Endothelial cell of umbilical vein (primary cell): ENCODE measurements around the gene NPHS1. TPM values are rescaled to one million over a fixed set of nuclear protein-coding genes. Genes with fewer than 3 reads are reported as not detected.

Source experiments
- BruUV-seq: library from RNA; stranded (reverse); fragments of 400-500 nt; replicated peaks from 2 replicates; lab custom pipeline; 2021; lab: Mats Ljungman, UMichigan
- CTCF ChIA-PET: fragments of 300-600, 350-600 bp; sonication (Branson Sonifier 250); formaldehyde crosslinking; loops from one replicate; lab custom pipeline; 2021; ENCODE audit warnings: antibody characterized with exemption, inconsistent platforms; lab: Charles Lee
- POLR2A ChIA-PET: fragments of 300-600, 350-600 bp; sonication (Branson Sonifier 250); formaldehyde crosslinking; loops from one replicate; lab custom pipeline; 2021; ENCODE audit warnings: antibody characterized with exemption, inconsistent platforms; lab: Charles Lee
- DNase-seq: peaks from one replicate; pipeline ENCODE4 v3.0.0-alpha.2; 2011; ENCODE audit warnings: low read depth, low spot score
- FAIRE-seq: peaks from 2 replicates; lab custom pipeline; 2011; peaks lifted over from hg19 to GRCh38; lab: Jason Lieb, UNC
- H2AFZ ChIP-seq: 2 replicates; pipeline ENCODE4 v1.6.0; 2012; ENCODE audit warnings: low read depth, low read length, control low read depth, inconsistent platforms
- H3K27ac ChIP-seq: 2 replicates; pipeline ENCODE4 v1.5.1; 2011; ENCODE audit warnings: low read depth, mild to moderate bottlenecking, control low read depth, low read length, moderate library complexity; ENCODE audit not compliant: insufficient read depth
- H3K27me3 ChIP-seq, 2 experiments: 2 replicates each; pipeline versions ENCODE4 v1.6.0 to v1.6.1; 2011; ENCODE audit warnings: low read length in 2 of 2, mixed read lengths in 1 of 2; ENCODE audit not compliant: control insufficient read depth in 2 of 2, insufficient read depth in 2 of 2
- H3K36me3 ChIP-seq, 2 experiments: 2 replicates in 1 of 2; 3 replicates in 1 of 2; pipeline ENCODE4 v1.5.1; 2011; ENCODE audit warnings: low read length in 2 of 2, mild to moderate bottlenecking in 1 of 2, moderate library complexity in 1 of 2; ENCODE audit not compliant: control insufficient read depth in 2 of 2, insufficient read depth in 2 of 2; ENCODE audit errors: extremely low read depth in 1 of 2
- H3K4me1 ChIP-seq: 3 replicates; pipeline ENCODE4 v1.5.1; 2011; ENCODE audit warnings: mild to moderate bottlenecking, low read length; ENCODE audit not compliant: control insufficient read depth, insufficient read depth; ENCODE audit errors: extremely low read depth
- H3K4me2 ChIP-seq: 2 replicates; pipeline ENCODE4 v1.6.1; 2011; ENCODE audit warnings: low read length, control low read depth, mixed read lengths; ENCODE audit not compliant: insufficient read depth
- H3K4me3 ChIP-seq, 3 experiments: fragments of 200-600 bp in 1 of 3; sonication (generic), shearing (Covaris generic) in 1 of 3; replicated peaks in 1 of 3; 2 replicates each; pipeline ENCODE4 v1.5.1; 2011 to 2016; ENCODE audit warnings: control low read depth in 3 of 3, low read length in 3 of 3, mild to moderate bottlenecking in 2 of 3, inconsistent platforms in 1 of 3, low read depth in 1 of 3, moderate library complexity in 1 of 3; ENCODE audit not compliant: insufficient read depth in 1 of 3
- H3K79me2 ChIP-seq: 2 replicates; pipeline ENCODE4 v1.6.0; 2012; ENCODE audit warnings: low read length, inconsistent platforms; ENCODE audit not compliant: control insufficient read depth, insufficient read depth
- H3K9ac ChIP-seq: replicated peaks from 2 replicates; pipeline ENCODE3; 2011; ENCODE audit warnings: low read length, control low read depth; ENCODE audit not compliant: insufficient read depth; ENCODE audit errors: extremely low read depth
- H3K9me1 ChIP-seq: replicated peaks from 3 replicates; pipeline ENCODE4 v1.6.0; 2011; ENCODE audit warnings: mild to moderate bottlenecking, low read length; ENCODE audit not compliant: control insufficient read depth, insufficient read depth; ENCODE audit errors: extremely low read depth
- H3K9me3 ChIP-seq: replicated peaks from 2 replicates; pipeline ENCODE4 v1.5.1; 2012; ENCODE audit warnings: low read length, inconsistent platforms; ENCODE audit not compliant: control insufficient read depth, insufficient read depth
- H4K20me1 ChIP-seq: replicated peaks from 2 replicates; pipeline ENCODE3; 2011; ENCODE audit warnings: mild to moderate bottlenecking, low read length; ENCODE audit not compliant: control insufficient read depth, insufficient read depth; ENCODE audit errors: extremely low read depth
- EZH2 ChIP-seq: IDR thresholded peaks from 2 replicates; pipeline ENCODE4 v1.6.1; 2012; ENCODE audit warnings: borderline replicate concordance, low read depth, mild to moderate bottlenecking, moderate library complexity, low read length, inconsistent platforms; ENCODE audit not compliant: severe bottlenecking
- FOS ChIP-seq: IDR thresholded peaks from 2 replicates; pipeline ENCODE4 v1.6.1; 2011; ENCODE audit warnings: mild to moderate bottlenecking, low read length, moderate library complexity, borderline replicate concordance; ENCODE audit not compliant: insufficient read depth
- GATA2 ChIP-seq: IDR thresholded peaks from 2 replicates; pipeline ENCODE4 v1.7.0; 2011; ENCODE audit warnings: low read depth, mild to moderate bottlenecking, moderate library complexity, mixed read lengths, low read length; ENCODE audit not compliant: insufficient read length, insufficient read depth
- JUN ChIP-seq: IDR thresholded peaks from 2 replicates; pipeline ENCODE4 v1.6.1; 2011; ENCODE audit warnings: borderline replicate concordance, low read depth; ENCODE audit not compliant: insufficient read length, insufficient read depth
- MYC ChIP-seq: IDR thresholded peaks from one replicate; pipeline ENCODE4 v1.6.1; 2011; ENCODE audit warnings: mild to moderate bottlenecking, low read depth, low read length
- POLR2A ChIP-seq: IDR thresholded peaks from 2 replicates; pipeline ENCODE4 v1.6.1; 2012; ENCODE audit warnings: low read depth, mild to moderate bottlenecking, control low read depth, low read length
- POLR2AphosphoS5 ChIP-seq: IDR thresholded peaks from 2 replicates; pipeline ENCODE4 v1.6.1; 2012; ENCODE audit warnings: low read depth, mild to moderate bottlenecking, control low read depth, low read length, moderate library complexity; ENCODE audit not compliant: insufficient read depth
- dilution Hi-C: fragments of 300-500 bp; cut with MboI; formaldehyde crosslinking; loops from one replicate; pipeline ENCODE4 v1.15.0; 2019; ENCODE audit warnings: low sequenced_read_pairs; ENCODE audit not compliant: extremely low pct_ligation_motif_present
- intact Hi-C: fragments of 100-400 bp; cut with micrococcal nuclease; formaldehyde crosslinking; loops from one replicate; pipeline ENCODE4 v1.10.0; 2022
- polyA plus RNA-seq, 4 experiments: library from polyadenylated mRNA; depleted of rRNA in 3 of 4; stranded (reverse) in 3 of 4; unstranded in 1 of 4; fragments of >200 nt; gene quantifications; 2 replicates each; pipeline versions ENCODE4 v1.2.1 to v1.2.3, GENCODE V29; 2011 to 2012; ENCODE audit warnings: missing spikeins in 1 of 4
- total RNA-seq: library from RNA; stranded (reverse); gene quantifications from 2 replicates; pipeline ENCODE4 v1.2.3, GENCODE V29; 2021
- TF ChIP-seq, protein P1 (sequence below), 2 donors: IDR thresholded peaks; 1 replicate in 1 of 2; 2 replicates in 1 of 2; pipeline ENCODE4 v1.5.1; 2011; ENCODE audit warnings: low read length in 2 of 2, mild to moderate bottlenecking in 2 of 2, moderate library complexity in 2 of 2, control low read depth in 1 of 2, inconsistent platforms in 1 of 2, low read depth in 1 of 2; ENCODE audit not compliant: insufficient read depth in 1 of 2; ENCODE audit errors: extremely low read depth in 1 of 2
- TF ChIP-seq, protein P2 (sequence below): IDR thresholded peaks from 2 replicates; pipeline ENCODE4 v1.6.1; 2011; ENCODE audit not compliant: insufficient read depth, insufficient read length

NPHS1 gene
- total and polyA plus RNA-seq, 2 donors (not counting 3 experiments of a cell fraction or from before 2014, with no cell fraction given), result not detected

DNA sequence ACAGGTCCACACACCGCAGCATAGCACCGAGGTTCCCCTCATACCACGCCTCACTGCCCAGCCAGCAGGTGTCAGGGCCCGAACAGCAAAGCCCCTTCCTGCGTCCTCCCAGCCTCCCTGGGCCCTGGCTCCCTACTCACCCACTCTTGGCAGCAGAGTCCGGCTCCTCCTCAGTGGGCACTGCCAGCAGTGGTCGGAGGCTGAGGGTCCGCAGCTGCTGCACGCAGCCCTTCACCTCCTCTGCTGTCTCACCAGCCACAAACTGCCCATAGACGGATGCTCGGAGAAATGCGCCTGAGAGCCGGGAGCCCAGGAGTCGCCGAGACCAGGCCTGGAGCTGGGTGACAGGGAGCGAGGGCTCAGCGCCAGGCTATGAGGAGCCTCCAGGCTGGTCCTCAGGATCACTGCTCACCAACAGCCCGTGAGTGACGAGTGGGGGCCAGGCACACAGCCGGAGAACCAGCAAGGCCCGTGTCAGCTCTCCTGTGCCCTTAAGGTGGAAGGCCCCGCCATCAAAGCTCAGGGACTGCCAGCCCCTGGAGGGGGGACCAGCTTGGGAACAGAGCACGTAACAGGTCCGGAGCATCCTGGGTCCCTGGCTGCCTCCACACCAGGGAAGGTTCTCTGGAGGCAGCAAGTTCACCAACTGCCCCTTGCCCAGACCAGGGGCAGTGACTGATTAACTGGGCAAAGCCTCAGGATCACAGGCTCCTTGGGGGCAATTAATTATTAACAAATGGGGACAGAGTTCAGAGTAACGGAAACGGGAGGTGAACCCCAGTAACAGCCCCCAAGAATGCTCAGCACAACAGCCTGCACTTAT lies 39.9 kb downstream of the NPHS1 start, which contains the start of gene PRODH2:
TSS of gene PRODH2 (minus strand) at position 626 of the 823 bp plus-strand sequence. CDS start at position 586, 40 bp downstream.
- Histone ChIP-seq H3K4me2 (no peak within 1 kb of the TSS), H3K36me3 (no peaks in the 10 kb centered on the region), H3K4me1 (no peaks in the 10 kb centered on the region), H3K9me3 (no peaks in the 10 kb centered on the region), H3K4me3 (no peak within 1 kb of the TSS), H2AFZ (no peak within 1 kb of the TSS), H4K20me1 (no peaks in the 10 kb centered on the region), H3K79me2 (no peaks in the 10 kb centered on the region), H3K9ac (no peak within 1 kb of the TSS), H3K27ac (no peak within 1 kb of the TSS), H3K27me3 (peaks cover 0 to 1% of the 10 kb centered on the region in 2 experiments), H3K9me1 (no peaks in the 10 kb centered on the region)
- dilution Hi-C loops (no loop called here), intact Hi-C loops (no loop called here)
- FAIRE-seq (no peak), DNase-seq (no peak)
- TF ChIP-seq, protein P1, sequence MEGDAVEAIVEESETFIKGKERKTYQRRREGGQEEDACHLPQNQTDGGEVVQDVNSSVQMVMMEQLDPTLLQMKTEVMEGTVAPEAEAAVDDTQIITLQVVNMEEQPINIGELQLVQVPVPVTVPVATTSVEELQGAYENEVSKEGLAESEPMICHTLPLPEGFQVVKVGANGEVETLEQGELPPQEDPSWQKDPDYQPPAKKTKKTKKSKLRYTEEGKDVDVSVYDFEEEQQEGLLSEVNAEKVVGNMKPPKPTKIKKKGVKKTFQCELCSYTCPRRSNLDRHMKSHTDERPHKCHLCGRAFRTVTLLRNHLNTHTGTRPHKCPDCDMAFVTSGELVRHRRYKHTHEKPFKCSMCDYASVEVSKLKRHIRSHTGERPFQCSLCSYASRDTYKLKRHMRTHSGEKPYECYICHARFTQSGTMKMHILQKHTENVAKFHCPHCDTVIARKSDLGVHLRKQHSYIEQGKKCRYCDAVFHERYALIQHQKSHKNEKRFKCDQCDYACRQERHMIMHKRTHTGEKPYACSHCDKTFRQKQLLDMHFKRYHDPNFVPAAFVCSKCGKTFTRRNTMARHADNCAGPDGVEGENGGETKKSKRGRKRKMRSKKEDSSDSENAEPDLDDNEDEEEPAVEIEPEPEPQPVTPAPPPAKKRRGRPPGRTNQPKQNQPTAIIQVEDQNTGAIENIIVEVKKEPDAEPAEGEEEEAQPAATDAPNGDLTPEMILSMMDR (IDR thresholded peaks at IDR 0.05; ENCODE audit: extremely low read depth in 1 of 2, insufficient read depth in 1 of 2, low read depth in 1 of 2, low read length in 2 of 2), result no peak
- TF ChIP-seq GATA2, result no peak
- no peak for TF ChIP-seq EZH2
- no peak for TF ChIP-seq POLR2AphosphoS5
- no peak for TF ChIP-seq POLR2A
- TF ChIP-seq MYC, result no peak
- TF ChIP-seq, protein P2, sequence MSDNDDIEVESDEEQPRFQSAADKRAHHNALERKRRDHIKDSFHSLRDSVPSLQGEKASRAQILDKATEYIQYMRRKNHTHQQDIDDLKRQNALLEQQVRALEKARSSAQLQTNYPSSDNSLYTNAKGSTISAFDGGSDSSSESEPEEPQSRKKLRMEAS, result no peak
- TF ChIP-seq FOS, result no peak
- no peak for TF ChIP-seq JUN
- BruUV-seq, result no TSS peak
- ChIA-PET CTCF (interaction anchor here (1.1 kb wide), 1 partner anchor 17 kb away, joined by 3 read pairs; no protein-coding TSS in a partner anchor), POLR2A (no interaction called here)
